BJ (cell line): Measurements from ENCODE around the gene COIL. TPM values are rescaled to one million over a fixed set of nuclear protein-coding genes. Genes with fewer than 3 reads are reported as not detected.

Experiments used
- CTCF ChIA-PET: fragments of 350-600 bp; formaldehyde crosslinking; extraction: SDS; loops from one replicate; lab custom pipeline; 2021; ENCODE audit warnings: antibody characterized with exemption, inconsistent platforms; lab: Yijun Ruan, JAX
- POLR2A ChIA-PET: fragments of 300-600 bp; sonication (Branson Sonifier 250); formaldehyde crosslinking; extraction: SDS; loops from one replicate; lab custom pipeline; 2021; ENCODE audit warnings: antibody characterized with exemption; lab: Charles Lee
- DNase-seq: peaks from one replicate; pipeline ENCODE4 v3.0.0-alpha.2; 2011; ENCODE audit warnings: low read depth
- H3K27me3 ChIP-seq: 2 replicates; pipeline ENCODE4 v1.6.0; 2011; ENCODE audit warnings: low read length; ENCODE audit not compliant: control insufficient read depth, insufficient read depth
- H3K36me3 ChIP-seq: 2 replicates; pipeline ENCODE4 v1.5.1; 2011; ENCODE audit warnings: low read length; ENCODE audit not compliant: control insufficient read depth, insufficient read depth
- H3K4me3 ChIP-seq: 2 replicates; pipeline ENCODE4 v1.5.1; 2011; ENCODE audit warnings: low read depth, mild to moderate bottlenecking, control low read depth, low read length
- CTCF ChIP-seq: IDR thresholded peaks from 2 replicates; pipeline ENCODE4 v1.5.1; 2011; ENCODE audit warnings: low read depth, mild to moderate bottlenecking, control low read depth, inconsistent platforms, low read length, moderate library complexity; ENCODE audit not compliant: insufficient read depth
- polyA plus RNA-seq: library from polyadenylated mRNA; depleted of rRNA; stranded (reverse); fragments of >200 nt; gene quantifications from 2 replicates; pipeline ENCODE4 v1.2.3, GENCODE V29; 2011

Gene COIL
- polyA plus RNA-seq, 1 experiment = 2.8 TPM

GRCh38 chr17:56935461-56935860, 25.4 kb downstream of the COIL start:
- CTCF ChIA-PET = interaction anchor here (2.2 kb wide), 1 partner anchor 116 kb away, joined by 14 read pairs; no protein-coding TSS in a partner anchor
- TF ChIP-seq CTCF = no peak
- Histone ChIP-seq H3K27me3 (no peaks in the 10 kb centered on the region), H3K4me3 (no peak overlapping the region), H3K36me3 (peaks cover 2% of the 10 kb centered on the region)
- no peak for DNase-seq
- POLR2A ChIA-PET = no interaction called here

GRCh38 chr17:56934280-56934679, 26.6 kb downstream of the COIL start:
- ChIA-PET POLR2A (no interaction called here), CTCF (no interaction called here)
- H3K4me3 ChIP-seq = no peak overlapping the region
- no peak for DNase-seq
- peaks cover 2% of the 10 kb centered on the region for H3K36me3 ChIP-seq
- H3K27me3 ChIP-seq = no peaks in the 10 kb centered on the region
- TF ChIP-seq CTCF = no peak

- POLR2A ChIA-PET = no interaction called here
- Histone ChIP-seq H3K36me3 (peaks cover 2% of the 10 kb centered on the region), H3K4me3 (no peak overlapping the region), H3K27me3 (no peaks in the 10 kb centered on the region)
- TF ChIP-seq CTCF = no peak
- CTCF ChIA-PET = no interaction called here
- no peak for DNase-seq
These were observed 27.0 kb downstream of the COIL start for GRCh38 chr17:56933868-56934267.

GRCh38 chr17:56933151-56933745, 27.6 kb downstream of the COIL start:
- ChIA-PET POLR2A (no interaction called here), CTCF (interaction anchor here (1.0 to 2.0 kb wide), 3 partner anchors 22 to 114 kb away, joined by 3 to 11 read pairs (median 4); no protein-coding TSS in a partner anchor)

More at GRCh38 chr17:56933151-56933745, 27.6 kb downstream of the COIL start:
- H3K27me3 ChIP-seq = no peaks in the 10 kb centered on the region
- TF ChIP-seq CTCF = no peak
- no peak for DNase-seq
- no peak overlapping the region for H3K4me3 ChIP-seq
- H3K36me3 ChIP-seq = peaks cover 2% of the 10 kb centered on the region
